HG03575 (cell line): ENCODE results near the gene PLAU.

Source experiments
- ATAC-seq: cut with Tn5 transposase; IDR thresholded peaks from one replicate; pipeline ENCODE4 v1.9.1; 2021; ENCODE audit not compliant: unreplicated experiment, insufficient number of reproducible peaks, low FRiP score; ENCODE audit errors: extremely low read depth

The PLAU gene

DNA sequence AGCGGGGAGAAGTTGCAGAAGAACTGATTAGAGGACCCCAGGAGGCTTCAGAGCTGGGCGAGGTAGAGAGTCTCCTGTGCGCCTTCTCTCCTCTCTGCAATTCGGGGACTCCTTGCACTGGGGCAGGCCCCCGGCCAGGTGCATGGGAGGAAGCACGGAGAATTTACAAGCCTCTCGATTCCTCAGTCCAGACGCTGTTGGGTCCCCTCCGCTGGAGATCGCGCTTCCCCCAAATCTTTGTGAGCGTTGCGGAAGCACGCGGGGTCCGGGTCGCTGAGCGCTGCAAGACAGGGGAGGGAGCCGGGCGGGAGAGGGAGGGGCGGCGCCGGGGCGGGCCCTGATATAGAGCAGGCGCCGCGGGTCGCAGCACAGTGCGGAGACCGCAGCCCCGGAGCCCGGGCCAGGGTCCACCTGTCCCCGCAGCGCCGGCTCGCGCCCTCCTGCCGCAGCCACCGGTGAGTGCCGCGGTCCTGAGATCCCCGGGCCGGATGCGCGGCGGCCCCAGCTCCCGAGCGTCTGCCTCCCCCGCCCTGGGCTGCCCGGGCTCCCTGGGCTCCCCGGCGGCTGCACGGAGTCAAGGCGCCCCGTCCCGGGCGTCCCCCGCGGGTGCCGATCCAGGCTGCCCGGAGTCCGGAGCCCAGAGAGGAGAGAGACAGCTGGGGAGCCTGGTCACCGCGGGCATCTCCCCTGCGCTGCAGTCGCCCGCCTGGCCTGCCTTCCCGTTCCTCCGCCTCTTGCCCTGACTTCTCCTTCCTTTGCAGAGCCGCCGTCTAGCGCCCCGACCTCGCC, at the start of gene PLAU:
TSS of gene PLAU (plus strand) at position 369 of the 789 bp plus-strand sequence. CDS start 424 bp downstream, outside the sequence.
- no peak for ATAC-seq

DNA sequence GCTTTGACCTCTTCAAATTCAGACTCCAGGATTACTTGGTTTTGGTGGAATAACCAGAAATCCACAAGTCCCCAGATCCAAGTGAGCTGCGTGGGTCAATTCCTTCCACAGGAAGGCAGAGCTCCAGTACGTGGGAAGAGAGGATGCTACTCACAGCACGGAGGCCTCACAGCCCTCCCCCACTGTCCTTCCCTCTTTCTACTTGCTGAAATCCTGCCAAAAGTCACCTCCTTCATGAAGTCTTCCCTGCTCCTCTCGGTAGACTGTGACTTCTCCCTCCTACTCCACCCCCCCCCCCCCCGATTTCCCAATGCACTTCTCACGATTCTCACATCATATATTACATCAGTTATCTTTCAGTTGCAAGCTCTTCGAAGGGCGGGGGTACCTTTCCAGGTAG, 48.9 kb upstream of the PLAU start:
- no peak for ATAC-seq

DNA sequence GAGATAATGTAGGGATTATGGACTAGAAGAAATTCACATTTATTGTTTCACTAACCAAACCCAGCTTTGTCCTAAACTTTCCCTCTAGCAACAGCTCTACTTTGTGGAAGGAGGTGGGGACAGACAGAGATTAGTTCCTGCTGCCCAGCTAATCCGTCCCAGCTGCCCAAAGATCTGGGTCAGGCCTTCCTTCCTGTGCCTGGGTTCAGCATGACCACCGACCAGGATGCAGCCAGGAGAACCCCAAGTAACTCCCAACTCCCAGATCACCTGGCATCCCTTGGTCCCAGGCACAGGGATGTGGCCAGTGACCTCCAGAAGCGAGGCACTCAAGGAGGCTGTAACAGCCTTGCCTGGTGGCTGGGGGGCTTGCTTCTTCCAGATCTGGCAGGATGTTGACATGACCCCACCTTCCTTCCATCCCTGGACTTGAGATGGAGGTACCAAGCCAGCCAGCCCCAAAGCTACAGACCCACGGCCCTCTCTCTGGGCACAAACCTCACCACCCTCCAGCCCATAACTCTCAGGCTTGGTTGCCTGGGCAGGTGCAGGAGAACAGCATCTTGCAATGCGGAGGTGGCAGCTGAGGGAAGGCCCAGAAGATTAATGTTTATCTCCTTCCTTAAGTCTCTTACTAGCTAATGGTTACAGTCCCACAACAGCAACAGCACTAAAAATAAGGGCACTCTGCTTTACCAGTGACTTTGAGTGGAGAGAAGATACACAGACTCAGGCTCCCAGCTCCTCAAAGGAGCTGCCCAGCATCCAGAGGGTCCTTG, 47.7 kb upstream of the PLAU start:
- no peak for ATAC-seq

DNA sequence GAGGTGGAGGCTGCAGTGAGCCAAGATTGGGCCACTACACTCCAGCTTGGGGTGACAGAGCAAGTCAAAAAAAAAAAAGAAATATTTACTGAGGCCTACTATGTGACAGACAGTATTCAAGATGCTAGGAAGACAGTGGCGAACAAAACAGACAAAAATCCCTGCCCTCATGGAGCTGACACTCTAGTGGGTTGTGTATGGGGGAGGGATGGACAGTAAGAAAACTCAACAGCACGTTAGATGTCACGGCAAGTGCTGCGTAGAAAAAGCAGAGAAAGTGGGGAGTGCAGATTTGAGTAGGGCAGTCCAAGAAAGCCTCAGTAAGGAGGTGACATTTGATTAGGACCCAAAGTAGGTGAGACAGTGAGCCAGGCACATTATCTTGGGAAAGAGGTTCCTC, 46.7 kb upstream of the PLAU start:
- no peak for ATAC-seq

- no peak for ATAC-seq
Measured at GRCh38 chr10:73865107-73865458, 45.8 kb upstream of the PLAU start.

DNA sequence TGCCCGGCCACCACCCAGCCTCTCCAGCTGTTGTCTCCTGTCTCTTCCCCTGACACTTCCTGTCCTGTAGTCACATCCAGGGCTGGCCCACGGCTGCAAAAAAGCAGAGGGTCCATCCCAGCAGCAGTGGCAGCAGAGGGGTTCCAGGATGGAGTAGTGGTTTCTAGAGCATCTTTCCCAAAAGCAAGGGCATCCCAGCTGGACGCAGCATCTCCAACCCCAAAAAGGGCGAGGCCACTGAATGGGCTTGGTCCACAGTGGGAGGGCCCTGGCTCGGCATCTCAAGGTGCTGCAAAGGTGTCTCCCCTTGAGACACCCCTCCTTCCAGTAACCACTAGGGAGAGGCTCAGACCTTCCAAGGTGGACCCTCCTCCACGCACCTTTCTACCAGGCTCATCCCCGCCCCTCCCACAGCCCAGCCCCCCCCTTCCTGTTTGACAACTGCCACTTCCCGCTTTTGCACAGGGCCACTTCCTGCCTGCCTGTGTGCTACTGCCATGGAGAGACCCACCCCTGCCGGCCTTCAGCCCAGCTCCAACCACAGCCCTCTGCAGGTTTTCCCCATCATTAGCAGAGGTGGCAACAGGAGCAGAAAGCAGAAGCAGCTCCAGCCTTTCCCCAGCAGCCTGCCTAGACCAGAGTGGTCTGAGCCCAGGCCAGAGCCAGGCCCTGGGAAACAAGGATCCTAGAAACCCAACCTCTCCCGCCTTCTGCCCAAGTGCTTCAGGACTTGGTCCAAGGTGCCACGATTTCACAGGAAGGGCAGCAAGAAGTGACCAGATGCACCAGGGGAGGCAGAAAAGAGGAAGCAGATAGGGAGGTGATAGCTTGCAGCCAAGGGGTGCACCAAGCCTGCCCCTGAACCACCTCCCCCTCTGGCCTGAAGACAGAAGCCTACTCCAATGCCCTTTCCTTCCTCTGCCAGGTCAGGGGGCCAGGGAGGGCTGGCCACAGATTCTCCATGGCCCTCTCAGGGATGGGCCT, 45.2 kb upstream of the PLAU start:
- no peak for ATAC-seq

- no peak for ATAC-seq
Measured at GRCh38 chr10:73866621-73867020, 44.3 kb upstream of the PLAU start.

DNA sequence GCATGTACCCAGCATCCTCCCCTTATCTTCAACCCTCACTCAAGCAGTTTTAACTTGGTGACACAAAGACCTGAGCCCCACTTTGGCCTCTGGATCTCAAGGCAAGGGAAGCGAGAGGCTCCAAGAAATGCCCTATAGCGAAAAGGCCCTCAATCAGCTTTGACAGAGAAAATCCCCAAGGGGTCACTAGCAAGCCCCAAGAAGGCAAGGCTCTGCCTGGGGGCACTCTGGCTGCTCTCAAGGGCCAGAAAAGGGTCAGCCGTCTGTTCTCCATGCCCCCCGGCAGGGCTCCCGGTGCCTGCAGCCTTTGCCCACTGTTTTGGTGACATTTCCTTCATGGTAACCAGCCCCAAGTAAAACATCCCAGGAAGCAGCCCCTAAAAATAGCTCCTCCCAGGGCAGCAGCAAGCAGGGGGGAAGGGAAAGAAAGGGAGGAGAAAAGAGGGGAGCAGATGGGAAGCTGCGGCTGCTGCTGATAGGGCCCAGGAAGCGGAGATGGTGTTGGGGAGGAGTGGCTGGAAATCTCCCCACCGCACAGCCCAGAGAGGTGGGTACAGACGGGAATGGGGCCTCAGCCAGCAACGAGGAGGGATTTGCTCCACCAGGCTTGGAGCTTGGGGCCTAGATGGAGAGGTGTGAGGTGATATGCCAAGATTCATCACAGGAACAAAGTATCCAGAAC, 43.7 kb upstream of the PLAU start:
- ATAC-seq = no peak

- no peak for ATAC-seq
Measured at GRCh38 chr10:73867871-73868631, 42.9 kb upstream of the PLAU start.

DNA sequence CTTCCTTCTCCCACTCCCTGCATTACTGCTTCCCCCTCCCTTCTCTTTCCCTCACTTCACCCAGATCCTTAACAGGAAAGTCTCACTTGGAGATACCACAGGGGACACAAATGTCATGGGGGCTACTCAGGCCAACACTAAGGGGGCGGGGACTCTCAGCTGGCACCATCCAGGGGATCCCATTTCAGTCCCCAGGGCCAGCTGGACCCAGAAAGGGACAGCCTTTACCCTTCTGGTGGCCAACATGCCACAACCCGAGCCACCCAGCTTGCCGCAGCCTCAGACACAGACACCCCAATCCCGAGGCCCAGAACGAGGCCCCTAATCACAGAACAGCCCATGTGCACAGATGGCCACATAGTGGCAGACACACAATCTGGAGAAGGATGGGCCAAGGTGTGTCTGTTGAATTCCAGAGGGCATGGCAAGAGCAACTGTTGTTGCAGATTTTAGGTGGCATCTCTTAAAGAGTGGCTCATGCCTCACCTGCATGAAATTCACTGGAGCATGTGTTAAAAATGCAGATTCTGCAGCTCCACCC, 42.2 kb upstream of the PLAU start:
- ATAC-seq = no peak

- ATAC-seq = no peak
Measured at GRCh38 chr10:73871295-73872189, 39.4 kb upstream of the PLAU start.

- ATAC-seq = no peak
Measured at GRCh38 chr10:73872190-73872710, 38.7 kb upstream of the PLAU start.

- no peak for ATAC-seq
Measured at GRCh38 chr10:73873142-73873837, 37.6 kb upstream of the PLAU start.

DNA sequence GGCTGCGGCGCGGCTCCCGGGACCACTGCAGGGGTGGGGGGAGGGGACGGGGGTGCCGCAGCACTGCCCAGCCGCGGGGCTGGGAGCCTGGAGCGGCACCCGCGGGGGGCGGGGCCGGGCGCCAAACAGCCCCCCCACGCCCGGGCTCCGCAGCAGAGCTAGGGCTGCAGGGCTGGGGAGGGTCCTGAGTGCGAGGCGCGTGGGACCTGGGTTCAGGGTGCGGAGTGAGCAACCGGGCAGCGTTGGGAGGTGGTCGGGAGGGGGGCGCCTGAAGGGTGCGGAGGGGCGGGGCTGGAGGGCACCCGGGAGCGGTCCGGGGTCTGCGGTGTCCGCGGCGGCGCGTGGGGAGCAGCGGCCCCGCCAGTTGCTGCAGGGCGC, 37.1 kb upstream of the PLAU start:
- ATAC-seq = no peak

DNA sequence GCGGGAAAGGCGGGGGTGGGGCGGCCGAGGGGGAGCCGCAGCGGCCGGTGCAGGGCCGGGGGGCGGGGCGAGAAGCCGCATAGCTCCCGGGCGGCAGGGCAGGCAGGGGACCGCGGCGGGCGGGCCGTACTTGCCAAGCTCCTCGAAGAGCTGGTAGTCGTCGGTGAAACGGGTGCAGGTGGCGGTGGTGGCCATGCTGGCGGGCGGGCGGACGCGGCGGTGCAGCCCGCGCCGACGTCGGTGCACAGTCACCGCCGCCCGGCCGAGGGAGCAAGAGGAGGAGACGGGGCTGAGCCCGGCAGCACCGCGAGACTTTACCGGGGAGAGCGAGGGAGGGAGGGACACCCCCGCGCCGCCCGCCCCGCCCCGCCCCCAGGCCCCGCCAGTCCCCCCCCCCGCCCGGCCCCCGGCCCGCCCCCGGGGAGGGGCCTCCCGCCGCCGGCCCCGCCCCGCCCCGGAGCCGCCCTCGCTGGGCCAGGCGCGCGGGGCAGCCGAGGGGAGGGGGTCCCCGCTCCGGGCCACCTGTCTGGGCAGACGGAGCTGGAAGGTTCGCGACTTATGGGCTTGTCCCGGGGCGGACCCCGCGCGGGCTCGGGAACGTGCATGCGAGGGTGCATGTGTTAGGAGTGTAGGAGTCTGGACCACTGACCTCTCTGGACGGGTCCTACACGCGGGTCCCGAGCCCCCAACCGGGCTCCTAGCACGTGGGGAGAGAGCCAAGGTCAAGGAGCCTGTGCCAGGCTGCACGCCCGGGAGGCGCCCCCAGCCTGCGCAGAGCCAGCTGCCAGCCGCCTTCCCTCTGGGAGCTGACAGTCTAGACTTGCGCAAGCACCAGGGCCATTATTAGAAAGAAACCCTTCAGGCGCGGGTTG, 36.4 kb upstream of the PLAU start, which contains the start of gene CAMK2G:
TSS of gene CAMK2G (minus strand) at position 289 of the 872 bp plus-strand sequence. CDS start at position 195, 94 bp downstream.
- ATAC-seq = no peak
